ENCODE measurements around the gene TFCP2.
"Not testable (repeated sequence)": the region's sequence is repeated elsewhere in the genome, so short reads cannot be mapped to it uniquely, and the experiment has no call there.

TFCP2 gene

GRCh38 chr12:51078346-51078745 is 94.6 kb downstream of the TFCP2 start:
- DNase-seq = not testable (repeated sequence)

DNA sequence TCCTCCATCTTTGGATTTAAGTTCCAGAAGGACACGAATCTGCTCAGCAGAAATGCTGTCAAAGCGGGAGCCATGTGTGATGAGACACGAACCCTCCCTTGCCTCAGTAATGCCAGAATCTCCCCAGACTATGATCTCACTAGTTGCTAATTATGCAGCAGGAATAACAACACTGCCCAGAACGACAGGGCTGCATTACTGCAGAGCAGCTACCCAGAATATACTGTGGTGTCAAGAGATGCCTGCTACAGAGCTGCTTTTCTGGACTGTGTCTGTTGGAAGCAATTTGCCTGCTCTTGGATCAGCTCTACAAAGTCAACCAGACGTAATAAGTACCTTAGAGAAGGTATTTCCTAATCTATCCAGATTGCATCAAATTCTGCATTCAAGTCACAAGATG is 95.0 kb downstream of the TFCP2 start:
- DNase-seq = no peak

- no peak for DNase-seq
Observed at GRCh38 chr12:51076236-51076930, 96.6 kb downstream of the TFCP2 start.

GRCh38 chr12:51075390-51075789 is 97.5 kb downstream of the TFCP2 start:
- no peak for DNase-seq

DNA sequence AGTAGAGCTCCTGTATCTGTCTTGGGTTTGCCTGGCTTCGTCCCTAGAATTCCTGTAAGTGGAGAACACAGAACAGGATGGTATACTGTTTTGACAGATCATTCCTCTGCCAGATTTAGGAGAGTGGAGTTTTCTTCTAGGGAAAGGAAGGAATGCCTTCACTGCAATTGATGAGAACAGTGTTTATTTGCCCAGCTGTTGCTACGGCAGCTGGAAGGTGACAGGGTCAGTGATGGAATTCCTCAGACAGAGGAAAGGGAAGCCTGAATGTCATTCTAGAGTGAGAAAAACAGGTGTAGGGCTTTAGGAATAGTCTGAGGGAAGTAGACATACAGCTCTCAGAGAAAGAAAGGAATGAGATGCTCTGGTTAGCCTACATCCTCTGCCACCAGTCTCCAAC is 101.3 kb downstream of the TFCP2 start:
- DNase-seq = no peak

DNA sequence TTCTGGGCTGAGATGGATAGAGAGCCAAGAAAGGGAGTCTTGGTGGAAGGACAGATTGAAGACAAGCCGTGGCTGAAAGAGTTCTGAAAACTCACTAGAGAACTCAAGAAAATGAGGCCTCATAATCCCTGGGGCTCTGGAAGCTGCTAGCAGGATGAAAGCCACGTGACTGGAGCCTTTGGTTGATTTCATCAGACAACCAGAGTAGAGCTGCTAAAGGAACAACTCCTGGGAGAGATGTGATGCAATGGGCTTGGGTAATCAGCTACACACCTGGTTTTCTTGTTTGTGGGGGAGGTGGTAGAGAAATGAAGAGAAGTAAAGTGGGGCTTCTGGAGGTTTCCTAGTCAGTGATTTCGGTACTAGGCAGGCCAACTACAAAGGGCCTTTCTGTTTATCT is 102.9 kb downstream of the TFCP2 start:
- DNase-seq = no peak

DNA sequence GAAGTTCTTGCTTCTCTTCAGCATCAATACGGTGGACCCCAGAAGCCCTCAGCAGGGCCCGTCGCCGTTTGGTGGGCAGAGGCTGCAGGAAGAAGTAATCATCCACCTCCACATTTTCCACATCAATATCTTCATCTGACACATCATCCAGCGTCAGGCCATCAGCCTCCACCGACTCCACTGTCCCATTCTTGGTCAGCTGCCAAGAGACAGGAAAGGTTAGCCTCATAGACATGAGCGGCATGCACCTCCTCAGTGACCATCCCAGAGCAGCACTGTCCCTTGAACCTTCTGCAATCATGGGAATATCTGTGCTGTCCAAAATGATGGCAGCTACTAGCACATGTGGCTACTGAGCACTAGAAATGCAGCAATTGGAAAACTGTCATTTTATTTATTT is 105.2 kb downstream of the TFCP2 start:
- DNase-seq = no peak

DNA sequence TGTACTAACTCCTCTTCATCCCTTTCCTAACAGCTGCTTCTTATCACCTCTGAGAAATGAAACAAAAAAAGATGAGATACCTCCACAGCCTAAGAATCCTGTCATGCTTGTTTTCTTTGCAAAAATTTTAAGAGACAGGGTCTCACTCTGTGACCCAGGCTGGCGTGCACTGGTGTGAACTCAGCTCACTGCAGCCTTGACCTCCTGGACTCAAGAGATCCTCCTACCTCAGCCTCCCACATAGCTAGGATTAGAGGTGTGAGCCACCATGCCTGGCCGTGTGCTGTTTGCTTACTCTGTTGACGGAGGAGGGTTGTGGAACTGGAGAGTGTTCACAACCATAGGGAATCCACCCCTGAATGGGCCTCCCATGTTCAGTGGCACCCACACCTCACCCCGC is 105.7 kb downstream of the TFCP2 start:
- DNase-seq = no peak

DNA sequence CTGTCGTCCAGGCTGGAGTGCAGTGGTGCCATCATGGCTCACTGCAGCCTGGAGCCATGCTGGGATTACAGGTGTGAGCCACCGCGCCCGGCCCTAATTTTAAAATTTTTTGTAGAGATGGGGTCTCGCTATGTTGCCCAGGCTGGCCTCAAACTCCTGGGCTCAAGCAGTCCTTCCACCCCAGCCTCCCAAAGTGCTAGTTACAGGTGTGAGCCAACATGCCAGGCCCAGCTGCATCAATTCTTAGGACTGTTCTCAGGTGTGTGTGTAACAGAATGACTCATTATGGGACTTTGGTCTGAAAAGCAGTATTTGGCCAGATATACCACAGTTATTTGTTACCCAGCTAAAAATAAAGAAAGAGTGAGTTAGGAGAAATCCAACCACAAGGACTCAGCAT is 107.4 kb downstream of the TFCP2 start:
- DNase-seq = no peak

DNA sequence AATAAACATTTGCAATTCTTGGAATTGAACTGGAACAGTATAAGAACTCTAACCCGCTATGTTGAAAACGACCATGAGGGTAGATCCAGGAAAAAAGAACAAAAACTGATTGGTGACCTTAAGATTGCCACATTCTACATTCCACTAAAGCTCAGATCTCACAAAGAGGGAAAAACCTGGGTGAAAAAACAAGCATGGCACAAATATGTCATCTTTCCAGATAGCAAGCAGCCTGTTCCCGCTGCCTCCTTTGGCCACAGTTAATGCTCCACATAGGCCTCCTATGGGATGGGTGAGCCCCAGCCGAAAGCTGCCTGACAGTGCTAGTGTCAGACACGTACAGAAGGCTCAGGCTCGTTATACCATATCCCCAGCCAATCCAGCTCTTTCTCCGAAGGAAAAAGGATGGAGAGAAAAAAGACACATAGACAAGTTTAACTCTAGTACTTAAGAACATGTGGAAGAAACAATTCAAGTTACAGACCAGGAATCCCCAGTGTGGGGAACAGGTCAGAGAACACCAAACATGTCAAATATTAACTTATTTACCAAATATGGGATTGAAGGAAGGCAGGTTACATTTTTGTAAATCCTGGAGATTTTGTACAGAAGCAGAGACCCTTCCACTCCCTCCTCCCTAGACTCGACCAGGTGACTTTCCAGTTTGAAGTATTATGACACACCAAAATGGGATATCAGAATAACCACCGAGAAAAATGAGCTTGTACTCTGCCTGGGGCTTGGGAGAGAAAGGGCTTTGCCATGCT is 110.1 kb downstream of the TFCP2 start:
- no peak for DNase-seq

GRCh38 chr12:51059086-51059485 is 113.8 kb downstream of the TFCP2 start:
- no peak for DNase-seq

GRCh38 chr12:51056242-51056641 is 116.7 kb downstream of the TFCP2 start:
- DNase-seq = no peak

DNA sequence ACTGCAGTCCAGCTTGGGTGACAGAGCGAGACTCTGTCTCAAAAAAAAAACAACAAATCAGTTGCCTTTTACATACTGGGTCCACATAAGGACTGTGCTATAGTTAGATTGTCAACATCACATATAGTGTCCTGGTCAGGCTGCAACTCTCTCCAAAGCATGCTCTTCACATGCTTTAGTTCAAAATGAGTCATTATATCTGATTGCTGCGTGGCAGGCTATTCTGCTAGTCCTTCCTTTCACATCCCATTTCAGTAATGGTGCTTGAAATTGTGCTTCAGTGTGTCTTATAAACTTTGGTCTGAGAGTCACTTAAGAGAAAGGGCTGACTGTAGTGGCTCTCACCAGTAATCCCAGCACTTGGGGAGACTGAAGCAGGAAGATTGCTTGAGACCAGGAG is 117.9 kb downstream of the TFCP2 start:
- DNase-seq = no peak

GRCh38 chr12:51051787-51052186 is 121.1 kb downstream of the TFCP2 start:
- no peak for DNase-seq

- no peak for DNase-seq
Observed at GRCh38 chr12:51049525-51049924, 123.4 kb downstream of the TFCP2 start.

GRCh38 chr12:51048661-51049251 is 124.2 kb downstream of the TFCP2 start:
- DNase-seq = no peak

DNA sequence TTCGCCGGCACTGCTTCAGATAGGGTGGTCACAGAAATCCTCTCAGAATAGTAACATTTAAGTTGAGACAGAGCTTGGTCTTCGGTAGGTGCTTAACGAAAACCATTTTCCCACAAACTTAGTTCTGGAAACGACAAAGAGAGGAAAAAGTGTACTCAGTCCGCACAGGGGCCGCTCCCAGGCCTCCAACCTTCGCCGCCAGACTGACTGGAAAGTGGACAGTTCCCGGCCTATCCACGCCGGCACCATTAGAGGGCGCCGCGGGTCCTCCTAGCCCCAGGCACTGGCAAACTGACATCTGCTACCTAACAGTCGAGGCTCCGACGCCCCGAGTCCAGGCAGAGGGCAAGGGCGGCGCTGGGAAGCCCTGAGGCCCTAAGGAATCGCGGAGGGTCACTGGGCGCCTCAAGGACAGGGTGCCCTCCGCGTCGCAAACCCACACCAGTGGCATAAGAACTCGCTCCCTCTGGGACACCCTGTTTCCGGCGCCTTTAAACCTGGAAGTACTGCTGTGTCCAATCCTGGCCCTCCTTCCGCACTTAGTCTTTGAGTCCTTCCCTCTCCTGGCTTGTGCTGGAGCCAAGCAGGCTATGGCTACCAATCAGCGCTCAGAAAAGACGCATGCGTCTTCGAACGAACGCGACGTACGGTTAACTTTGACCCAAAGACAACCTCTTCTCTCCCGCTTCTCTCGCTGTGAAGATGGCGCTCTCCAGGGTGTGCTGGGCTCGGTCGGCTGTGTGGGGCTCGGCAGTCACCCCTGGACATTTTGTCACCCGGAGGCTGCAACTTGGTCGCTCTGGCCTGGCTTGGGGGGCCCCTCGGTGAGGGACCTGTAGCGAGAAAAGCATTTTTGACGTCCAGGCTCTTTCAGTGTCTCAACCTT is 125.0 kb downstream of the TFCP2 start, which contains the start of gene LETMD1:
TSS of gene LETMD1 (plus strand) at position 673 of the 886 bp plus-strand sequence. CDS start at position 703, 30 bp downstream.
- DNase-seq = peak; percentile 97 to 98
